Measurements from ENCODE around the gene CYP27C1. TPM values are rescaled to one million over a fixed set of nuclear protein-coding genes. Genes with fewer than 3 reads are reported as not detected.

Gene CYP27C1
- polyA plus RNA-seq, 1 donor from 2014 or later: not detected

- H3K9me3 Mint-ChIP-seq: peaks cover 0 to 8% (median 2%) of the 10 kb centered on the region in 3 donors
- H3K4me3 Mint-ChIP-seq: no peak overlapping the region
- peaks cover 5% of the 10 kb centered on the region for H3K27me3 Mint-ChIP-seq
- no peak overlapping the region for H3K27ac Mint-ChIP-seq
- no peaks in the 10 kb centered on the region for H3K4me1 Mint-ChIP-seq
- H3K36me3 Mint-ChIP-seq: no peaks in the 10 kb centered on the region
Observed at GRCh38 chr2:127191331-127192219, 28.5 kb downstream of the CYP27C1 start.

DNA sequence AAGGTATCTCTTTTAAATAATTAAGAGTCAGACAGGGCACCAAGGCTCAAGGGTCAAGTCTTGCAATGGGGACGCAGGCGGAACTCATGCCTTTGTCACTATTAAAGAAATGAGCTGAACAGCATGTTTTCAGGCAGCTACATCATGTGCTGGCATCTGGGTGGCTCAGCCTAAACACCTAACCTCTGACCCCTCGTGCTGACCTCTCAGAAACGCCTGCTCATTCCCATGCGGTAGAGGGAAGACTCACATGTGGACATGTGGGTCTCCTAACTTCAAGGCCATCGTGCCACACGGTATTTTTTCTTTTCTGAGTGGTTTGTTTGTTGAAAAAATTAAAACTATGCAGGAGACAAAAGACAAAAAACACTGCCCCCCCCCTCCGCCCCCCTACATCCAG, 31.3 kb downstream of the CYP27C1 start:
- no peaks in the 10 kb centered on the region for H3K4me1 Mint-ChIP-seq
- no peak overlapping the region for H3K27ac Mint-ChIP-seq
- H3K4me3 Mint-ChIP-seq: no peak overlapping the region
- H3K9me3 Mint-ChIP-seq: peaks cover 0 to 8% (median 2%) of the 10 kb centered on the region in 3 donors
- H3K27me3 Mint-ChIP-seq: peaks cover 11% of the 10 kb centered on the region
- H3K36me3 Mint-ChIP-seq: no peaks in the 10 kb centered on the region

DNA sequence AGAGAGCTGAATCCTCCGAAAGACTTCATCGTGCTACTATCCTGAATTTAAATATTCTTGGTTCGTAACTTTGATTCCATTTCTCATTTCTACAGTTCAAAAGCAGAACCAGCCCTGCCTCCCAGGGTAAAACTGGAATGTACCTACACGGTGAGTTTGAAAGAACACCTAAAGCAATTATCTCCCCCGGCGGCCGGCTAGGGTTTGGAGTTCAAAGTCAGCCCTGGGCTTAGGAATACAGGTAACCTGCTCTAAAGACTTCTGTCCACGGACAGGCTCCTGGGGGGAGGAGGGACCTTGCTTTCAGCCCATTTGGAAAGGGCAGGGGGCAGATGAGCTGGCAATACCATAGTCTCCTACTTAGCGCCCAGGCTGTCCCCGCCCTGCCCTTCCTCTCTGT, 32.3 kb downstream of the CYP27C1 start:
- Mint-ChIP-seq H3K36me3 (no peaks in the 10 kb centered on the region), H3K4me1 (no peaks in the 10 kb centered on the region), H3K9me3 (peaks cover 0 to 8% (median 2%) of the 10 kb centered on the region in 3 donors), H3K27ac (no peak overlapping the region), H3K27me3 (peaks cover 11% of the 10 kb centered on the region), H3K4me3 (no peak overlapping the region)

DNA sequence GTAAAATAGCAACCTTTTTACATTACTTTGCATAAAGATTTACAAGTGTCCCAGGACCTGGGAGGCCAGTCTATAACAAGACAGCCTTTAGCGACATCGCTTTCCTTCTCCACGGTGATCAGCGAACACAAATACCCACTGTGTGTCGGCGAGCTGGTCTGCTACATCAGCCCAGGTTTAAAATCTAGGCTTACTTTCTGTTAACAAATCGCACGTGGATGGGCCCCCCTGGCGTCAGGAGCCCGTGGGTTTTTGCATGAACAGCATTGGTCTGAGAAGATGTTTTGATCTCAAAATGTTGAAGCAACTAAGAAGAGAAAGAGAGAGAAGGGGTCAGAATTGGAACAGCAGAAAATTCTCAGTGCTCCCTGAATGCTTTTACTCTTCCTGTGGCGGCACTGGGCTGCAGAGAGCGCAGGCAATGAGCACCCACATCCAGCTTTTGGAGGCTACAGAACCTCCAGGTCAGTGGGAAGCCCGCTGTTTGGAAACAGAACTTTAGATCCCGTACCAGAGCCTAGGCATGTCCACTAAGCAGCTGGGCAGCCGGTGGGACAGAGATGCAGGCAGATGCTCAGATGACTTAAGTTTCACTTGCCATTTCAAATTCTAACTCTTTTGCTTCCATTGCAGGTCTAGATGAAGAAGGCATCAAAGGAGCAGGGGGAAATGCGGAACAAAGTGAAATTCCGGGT, 32.9 kb downstream of the CYP27C1 start:
- Mint-ChIP-seq H3K27ac (no peak overlapping the region), H3K36me3 (no peaks in the 10 kb centered on the region), H3K4me3 (no peak overlapping the region), H3K4me1 (no peaks in the 10 kb centered on the region), H3K9me3 (peaks cover 0 to 8% (median 2%) of the 10 kb centered on the region in 3 donors), H3K27me3 (peaks cover 11% of the 10 kb centered on the region)

DNA sequence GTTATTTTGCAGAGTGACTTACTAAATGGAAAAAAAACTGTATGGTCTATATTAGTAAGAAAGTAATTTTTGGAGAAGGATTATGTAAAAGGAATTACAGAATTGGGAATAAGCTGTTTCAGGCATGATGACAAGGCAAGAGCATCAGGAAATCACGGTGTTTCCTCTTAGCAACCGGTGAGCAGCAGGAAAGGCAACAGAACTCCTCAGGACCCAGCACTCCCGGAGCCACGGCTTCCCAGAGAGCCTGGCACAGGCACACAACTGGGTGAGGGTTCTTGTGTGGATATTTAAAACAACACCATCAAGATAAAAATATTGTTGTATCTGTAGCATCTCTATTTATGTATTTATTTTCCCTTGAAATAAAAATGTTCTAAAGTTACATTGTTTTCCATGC, 34.4 kb downstream of the CYP27C1 start:
- Mint-ChIP-seq H3K9me3 (peaks cover 0 to 10% (median 2%) of the 10 kb centered on the region in 3 donors), H3K27me3 (peaks cover 12% of the 10 kb centered on the region), H3K4me3 (no peak overlapping the region), H3K4me1 (no peaks in the 10 kb centered on the region), H3K27ac (no peak overlapping the region), H3K36me3 (peaks cover under 1% of the 10 kb centered on the region)

GRCh38 chr2:127185093-127185492, 35.0 kb downstream of the CYP27C1 start:
- Mint-ChIP-seq H3K4me1 (no peaks in the 10 kb centered on the region), H3K27me3 (peaks cover 14% of the 10 kb centered on the region), H3K9me3 (peaks cover 4 to 15% (median 5%) of the 10 kb centered on the region in 3 donors), H3K4me3 (no peak overlapping the region), H3K36me3 (peaks cover 2% of the 10 kb centered on the region), H3K27ac (no peak overlapping the region)

DNA sequence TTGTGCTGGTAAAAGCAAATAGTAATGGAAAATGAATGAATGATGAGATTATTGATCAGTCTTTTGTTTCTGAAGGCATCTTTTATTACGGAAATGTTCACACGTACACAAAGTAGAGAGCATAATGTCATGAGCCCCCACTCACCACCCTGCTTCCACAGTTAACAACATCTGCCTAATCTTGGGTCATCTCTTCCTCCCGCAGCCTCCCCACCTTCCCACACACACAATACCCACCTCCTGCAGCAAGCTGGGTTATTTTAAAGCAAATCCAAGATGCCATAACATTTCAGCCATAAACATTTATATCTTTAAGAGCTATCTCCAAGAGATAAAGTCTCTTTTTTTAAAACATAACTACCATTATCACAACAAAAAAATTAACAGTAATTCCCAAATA, 36.3 kb downstream of the CYP27C1 start:
- Mint-ChIP-seq H3K27ac (no peak overlapping the region), H3K9me3 (peaks cover 3 to 9% (median 7%) of the 10 kb centered on the region in 3 donors)

GRCh38 chr2:127182626-127183458, 37.3 kb downstream of the CYP27C1 start:
- Mint-ChIP-seq H3K36me3 (peaks cover 2% of the 10 kb centered on the region), H3K4me3 (peak overlapping the region in 2 of 4 donors; percentile 45 to 79), H3K4me1 (no peaks in the 10 kb centered on the region), H3K27ac (no peak overlapping the region), H3K27me3 (peaks cover 10% of the 10 kb centered on the region), H3K9me3 (peaks cover 3 to 9% (median 7%) of the 10 kb centered on the region in 3 donors)

More for the DNA sequence above, 36.3 kb downstream of the CYP27C1 start:
- H3K27me3 Mint-ChIP-seq: peaks cover 14% of the 10 kb centered on the region
- peaks cover 2% of the 10 kb centered on the region for H3K36me3 Mint-ChIP-seq
- H3K4me1 Mint-ChIP-seq: no peaks in the 10 kb centered on the region
- no peak overlapping the region for H3K4me3 Mint-ChIP-seq

GRCh38 chr2:127181851-127182250, 38.2 kb downstream of the CYP27C1 start:
- Mint-ChIP-seq H3K4me1 (no peaks in the 10 kb centered on the region), H3K27me3 (peaks cover 10% of the 10 kb centered on the region), H3K9me3 (peaks cover 3 to 9% (median 7%) of the 10 kb centered on the region in 3 donors), H3K36me3 (peaks cover 2% of the 10 kb centered on the region), H3K4me3 (no peak overlapping the region), H3K27ac (no peak overlapping the region)

- peaks cover 14% of the 10 kb centered on the region for H3K27me3 Mint-ChIP-seq
- peaks cover 3 to 9% (median 7%) of the 10 kb centered on the region in 3 donors for H3K9me3 Mint-ChIP-seq
- peak overlapping the region in 1 of 4 donors; percentile 62 for H3K4me3 Mint-ChIP-seq
- no peak overlapping the region for H3K27ac Mint-ChIP-seq
- H3K36me3 Mint-ChIP-seq: peaks cover 2% of the 10 kb centered on the region
- no peaks in the 10 kb centered on the region for H3K4me1 Mint-ChIP-seq
Observed at GRCh38 chr2:127179766-127180165, 40.3 kb downstream of the CYP27C1 start.

GRCh38 chr2:127177617-127178263, 42.4 kb downstream of the CYP27C1 start:
- Mint-ChIP-seq H3K27ac (no peak overlapping the region), H3K27me3 (peaks cover 14% of the 10 kb centered on the region), H3K4me1 (no peaks in the 10 kb centered on the region), H3K4me3 (no peak overlapping the region), H3K9me3 (peaks cover 3 to 9% (median 7%) of the 10 kb centered on the region in 3 donors), H3K36me3 (peaks cover 2% of the 10 kb centered on the region)

DNA sequence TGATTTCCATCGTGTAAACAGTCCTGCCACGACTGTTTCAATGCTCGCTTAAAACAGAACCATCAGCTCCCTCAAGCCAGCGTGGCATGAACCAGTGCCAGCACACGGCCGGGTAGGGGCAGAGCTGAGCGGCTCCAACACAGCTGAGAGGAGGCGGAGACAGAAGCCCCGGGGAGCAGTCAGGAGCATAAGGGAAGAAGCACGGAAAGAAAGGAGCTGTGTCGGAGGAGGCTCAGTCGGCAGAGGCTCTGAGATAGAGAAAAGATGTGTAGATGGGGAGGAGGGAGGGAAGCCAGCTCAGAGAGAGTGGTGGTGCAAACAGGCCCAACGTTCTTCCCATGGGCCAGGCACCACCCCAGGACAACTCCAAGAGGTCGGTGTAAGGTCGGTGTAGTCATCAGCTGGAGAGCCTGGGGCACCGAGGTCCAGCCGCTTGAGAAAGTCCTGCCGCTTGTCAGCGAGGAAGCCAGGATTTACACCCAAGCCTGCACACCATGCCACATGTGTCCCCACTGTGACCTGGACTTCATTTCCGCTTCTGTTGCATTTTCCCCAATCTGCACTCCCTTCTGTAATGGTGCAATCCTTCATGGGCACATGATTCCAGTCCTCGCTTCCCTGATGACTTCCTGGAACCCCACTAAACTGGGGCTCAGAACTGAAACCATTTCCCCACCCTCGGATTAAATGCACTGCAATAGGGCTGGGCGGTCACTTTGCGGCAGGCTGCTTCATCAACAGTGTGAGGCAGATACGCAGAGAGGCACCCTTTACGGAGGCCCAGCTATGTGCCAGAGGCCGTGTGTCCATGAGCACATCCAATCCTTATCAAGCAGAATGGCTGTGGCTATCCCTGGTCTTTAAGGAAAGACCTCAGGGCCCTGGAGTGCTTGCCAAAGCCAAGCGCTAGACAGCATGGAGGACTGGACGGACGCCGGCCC, 43.5 kb downstream of the CYP27C1 start:
- peak overlapping the region in 2 of 4 donors; percentile 37 to 51 for H3K4me3 Mint-ChIP-seq
- H3K36me3 Mint-ChIP-seq: peaks cover 2% of the 10 kb centered on the region
- peaks cover 3 to 9% (median 7%) of the 10 kb centered on the region in 3 donors for H3K9me3 Mint-ChIP-seq
- H3K4me1 Mint-ChIP-seq: no peaks in the 10 kb centered on the region
- H3K27ac Mint-ChIP-seq: peak overlapping the region in 1 of 3 donors; percentile 67
- peaks cover 14% of the 10 kb centered on the region for H3K27me3 Mint-ChIP-seq

GRCh38 chr2:127175751-127176354, 44.2 kb downstream of the CYP27C1 start:
- peaks cover 14% of the 10 kb centered on the region for H3K27me3 Mint-ChIP-seq
- peaks cover 3 to 9% (median 7%) of the 10 kb centered on the region in 3 donors for H3K9me3 Mint-ChIP-seq

More at GRCh38 chr2:127175751-127176354, 44.2 kb downstream of the CYP27C1 start:
- Mint-ChIP-seq H3K4me1 (no peaks in the 10 kb centered on the region), H3K4me3 (no peak overlapping the region), H3K36me3 (peaks cover 2% of the 10 kb centered on the region), H3K27ac (peak overlapping the region in 1 of 3 donors; percentile 67)

All from IgD-negative memory B cell (primary cell).